Right lobe of liver (tissue), 6 donors: ENCODE results near the gene SNRPD3. TPM values are rescaled to one million over a fixed set of nuclear protein-coding genes. Genes with fewer than 3 reads are reported as not detected.

ENCODE experiments used
- ATAC-seq, 4 donors: fragments of 200-7000 bp; cut with Tn5 transposase; one replicate each; pipeline ENCODE4 v1.9.1; 2020; ENCODE audit warnings: mild to moderate bottlenecking in 4 of 4, moderate library complexity in 4 of 4
- DNase-seq, 3 donors: peaks; one replicate each; pipeline ENCODE4 v3.0.0-alpha.2; 2020
- H3K27ac ChIP-seq, 3 donors: fragments of 200-600 bp; one replicate each; pipeline ENCODE4 v1.8.0; 2022
- H3K27me3 ChIP-seq, 2 donors: fragments of 200-600 bp; one replicate each; pipeline ENCODE4 v1.8.0; 2022
- H3K36me3 ChIP-seq, 4 donors: fragments of 200-600 bp; sonication (generic) in 1 of 4; one replicate each; pipeline versions ENCODE4 v1.5.1 to v1.8.0; 2017 to 2022; ENCODE audit warnings: control low read depth in 1 of 4
- H3K4me1 ChIP-seq, 4 donors: fragments of 200-600 bp; sonication (generic) in 1 of 4; one replicate each; pipeline versions ENCODE4 v1.5.1 to v1.8.0; 2017 to 2022; ENCODE audit warnings: control low read depth in 1 of 4
- H3K4me3 ChIP-seq, 3 donors: fragments of 200-600 bp; one replicate each; pipeline ENCODE4 v1.8.0; 2022
- H3K9me3 ChIP-seq, 4 donors: fragments of 200-600 bp; sonication (generic) in 1 of 4; one replicate each; pipeline versions ENCODE4 v1.5.1 to v1.8.0; 2017 to 2022; ENCODE audit warnings: control low read depth in 1 of 4
- POLR2A ChIP-seq: fragments of 450-650 bp; IDR thresholded peaks from one replicate; pipeline ENCODE4 v1.6.1; 2017; ENCODE audit warnings: antibody characterized with exemption, mild to moderate bottlenecking
- WGBS: methylation state at CpG from one replicate; pipeline ENCODE4 v1.1.6; 2018; ENCODE audit warnings: low coverage, low lambda C conversion rate; ENCODE audit not compliant: insufficient coverage; ENCODE audit errors: missing lambda C conversion rate; 5-methylcytosine and 5-hydroxymethylcytosine counted together
- intact Hi-C, 2 donors: fragments of 100-400 bp; cut with DNase I; formaldehyde crosslinking; loops; one replicate each; pipeline versions ENCODE4 v1.11.2 to v1.14.1; 2022
- total RNA-seq, 6 experiments: library from RNA; depleted of rRNA in 2 of 6; stranded (reverse); fragments of >200 nt in 2 of 6; fragmentation: NEBNext Ultra II Directional in 3 of 6; extraction: Animal tissue kit (Norgen Biotek cat#: 25700) in 3 of 6; gene quantifications; one replicate each; pipeline versions ENCODE4 v1.1.0 to v1.2.4, GENCODE V29; 2016 to 2023
- TF ChIP-seq, protein P1 (sequence below), 4 donors: fragments of 200-600 bp in 3 of 4; fragments of 450-650 bp in 1 of 4; IDR thresholded peaks; one replicate each; pipeline versions ENCODE4 v1.5.1 to v1.8.0; 2016 to 2022; ENCODE audit warnings: antibody characterized with exemption in 4 of 4, mild to moderate bottlenecking in 2 of 4
- donor health status: DM: no; HTN: yes; CAD: no.
- donor health status: DM: no; HTN: no; CAD: no.
- donor health status: DM: no; HTN: no; CAD: no.
- donor health status: DM: no; HTN: yes; CAD: no.
- donor health status: DM: no; HTN: yes; CAD: no.

Gene SNRPD3
- total RNA-seq, 6 experiments from 2014 or later: 43.3 to 180 (median 53.4) TPM

- ATAC-seq (peak in 1 of 4 donors; percentile 3), DNase-seq (no peak)
- WGBS: 88% methylated on average over 3 of the region's 4 CpGs
These were observed 20.5 kb upstream of the SNRPD3 start for GRCh38 chr22:24535348-24535747.

DNA sequence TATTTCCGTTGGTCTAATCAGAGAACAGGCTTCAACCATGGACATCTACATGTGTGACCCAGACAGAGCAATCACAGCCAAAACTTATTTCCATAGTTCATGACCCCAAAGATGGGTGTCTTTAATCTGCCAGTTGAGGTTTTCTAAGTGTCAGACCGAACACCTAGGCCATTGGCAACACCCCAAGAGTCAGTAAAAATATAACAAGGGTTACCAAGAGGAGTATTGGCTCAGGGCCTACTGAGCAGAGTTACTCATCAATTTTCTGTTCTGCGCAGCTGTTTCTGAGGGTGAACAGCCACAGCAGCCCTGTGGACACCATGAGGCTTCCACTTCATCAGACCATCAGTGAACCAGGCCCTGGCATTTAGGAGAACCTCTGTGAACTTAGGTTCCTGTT lies 19.7 kb upstream of the SNRPD3 start:
- Histone ChIP-seq H3K4me1 (peaks cover 0 to 64% (median 8%) of the 10 kb centered on the region in 4 donors), H3K9me3 (no peaks in the 10 kb centered on the region), H3K4me3 (no peak overlapping the region), H3K27me3 (no peaks in the 10 kb centered on the region), H3K27ac (peak overlapping the region in 1 of 3 donors; percentile 18), H3K36me3 (peaks cover 0 to 17% (median 7%) of the 10 kb centered on the region in 4 donors)
- no peak for TF ChIP-seq POLR2A
- TF ChIP-seq, protein P1, sequence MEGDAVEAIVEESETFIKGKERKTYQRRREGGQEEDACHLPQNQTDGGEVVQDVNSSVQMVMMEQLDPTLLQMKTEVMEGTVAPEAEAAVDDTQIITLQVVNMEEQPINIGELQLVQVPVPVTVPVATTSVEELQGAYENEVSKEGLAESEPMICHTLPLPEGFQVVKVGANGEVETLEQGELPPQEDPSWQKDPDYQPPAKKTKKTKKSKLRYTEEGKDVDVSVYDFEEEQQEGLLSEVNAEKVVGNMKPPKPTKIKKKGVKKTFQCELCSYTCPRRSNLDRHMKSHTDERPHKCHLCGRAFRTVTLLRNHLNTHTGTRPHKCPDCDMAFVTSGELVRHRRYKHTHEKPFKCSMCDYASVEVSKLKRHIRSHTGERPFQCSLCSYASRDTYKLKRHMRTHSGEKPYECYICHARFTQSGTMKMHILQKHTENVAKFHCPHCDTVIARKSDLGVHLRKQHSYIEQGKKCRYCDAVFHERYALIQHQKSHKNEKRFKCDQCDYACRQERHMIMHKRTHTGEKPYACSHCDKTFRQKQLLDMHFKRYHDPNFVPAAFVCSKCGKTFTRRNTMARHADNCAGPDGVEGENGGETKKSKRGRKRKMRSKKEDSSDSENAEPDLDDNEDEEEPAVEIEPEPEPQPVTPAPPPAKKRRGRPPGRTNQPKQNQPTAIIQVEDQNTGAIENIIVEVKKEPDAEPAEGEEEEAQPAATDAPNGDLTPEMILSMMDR (IDR thresholded peaks at IDR 0.05): no peak
- ATAC-seq: peak; percentile 46 to 63 (median 54)
- intact Hi-C loops: no loop called here
- WGBS: 7% methylated on average over 3 of the region's 3 CpGs
- peak in 1 of 3 donors; percentile 7 for DNase-seq

More at GRCh38 chr22:24535348-24535747, 20.5 kb upstream of the SNRPD3 start:
- Histone ChIP-seq H3K4me1 (peaks cover 0 to 60% (median 8%) of the 10 kb centered on the region in 4 donors), H3K27ac (peak overlapping the region in 1 of 3 donors; percentile 18), H3K9me3 (no peaks in the 10 kb centered on the region), H3K36me3 (peaks cover 0 to 14% (median 7%) of the 10 kb centered on the region in 4 donors), H3K4me3 (no peak overlapping the region), H3K27me3 (no peaks in the 10 kb centered on the region)
- TF ChIP-seq POLR2A: no peak
- TF ChIP-seq, protein P1 (IDR thresholded peaks at IDR 0.05): no peak
- intact Hi-C loops: no loop called here

DNA sequence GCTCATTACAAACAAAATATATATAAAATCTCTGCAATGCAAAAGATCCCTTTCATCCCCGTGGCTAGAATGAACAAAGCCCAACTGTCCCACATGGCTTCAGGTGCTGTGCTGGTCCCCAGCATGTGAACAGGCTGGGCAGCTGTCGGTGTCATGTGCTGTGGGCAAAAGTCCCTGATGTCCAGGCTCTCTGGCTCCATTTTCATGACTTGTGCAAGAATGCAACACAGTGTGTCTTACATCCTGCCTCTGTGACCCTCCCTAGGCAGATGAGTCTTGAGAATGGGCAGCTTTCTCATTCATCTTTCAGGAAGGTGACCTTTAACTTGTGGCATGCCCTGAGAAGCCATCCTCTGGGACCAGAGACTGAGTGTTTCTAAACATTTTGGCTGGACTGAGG lies 15.3 kb upstream of the SNRPD3 start:
- no peak overlapping the region for H3K4me3 ChIP-seq
- 30% methylated on average over 2 of the region's 2 CpGs for WGBS
- TF ChIP-seq, protein P1 (IDR thresholded peaks at IDR 0.05): no peak
- TF ChIP-seq POLR2A: no peak
- DNase-seq (peak in 1 of 3 donors; percentile 56), ATAC-seq (peak in 3 of 4 donors; percentile 1 to 4 (median 2))
- no peaks in the 10 kb centered on the region for H3K27me3 ChIP-seq
- H3K4me1 ChIP-seq: peaks cover 0 to 82% (median 26%) of the 10 kb centered on the region in 4 donors
- no peak overlapping the region for H3K27ac ChIP-seq
- peaks cover 0 to 51% (median 24%) of the 10 kb centered on the region in 4 donors for H3K36me3 ChIP-seq
- H3K9me3 ChIP-seq: no peaks in the 10 kb centered on the region
- intact Hi-C loops: no loop called here

- 17% methylated on average over 2 of the region's 6 CpGs for WGBS
- intact Hi-C loops: no loop called here
- Histone ChIP-seq H3K27me3 (no peaks in the 10 kb centered on the region), H3K36me3 (peaks cover 0 to 58% (median 30%) of the 10 kb centered on the region in 4 donors), H3K4me3 (no peak overlapping the region), H3K4me1 (peaks cover 0 to 82% (median 25%) of the 10 kb centered on the region in 4 donors), H3K27ac (peak overlapping the region; percentile 6 to 89 (median 44)), H3K9me3 (no peaks in the 10 kb centered on the region)
- TF ChIP-seq, protein P1 (IDR thresholded peaks at IDR 0.05): no peak
- ATAC-seq (peak in 2 of 4 donors; percentile 0 to 4), DNase-seq (peak in 1 of 3 donors; percentile 67)
These were observed 13.9 kb upstream of the SNRPD3 start for GRCh38 chr22:24541681-24542515.
